ENCODE results near the gene EPN2. TPM values are rescaled to one million over a fixed set of nuclear protein-coding genes. Genes with fewer than 3 reads are reported as not detected.

EPN2 gene
- total RNA-seq, 4 donors from 2014 or later = 92.7 to 141 (median 119) TPM

GRCh38 chr17:19380481-19381301 lies 143.5 kb downstream of the EPN2 start:
- H3K9me3 ChIP-seq = no peaks in the 10 kb centered on the region
- peak overlapping the region in 1 of 4 donors; percentile 99 for H3K27ac ChIP-seq
- TF ChIP-seq CTCF (IDR thresholded peaks at IDR 0.05) (no peak), POLR2A (IDR thresholded peaks at IDR 0.05) (no peak), EP300 (IDR thresholded peaks at IDR 0.05) (no peak)
- DNase-seq (ENCODE audit: low spot score in 2 of 2) = no peak
- peaks cover 0 to 76% (median 32%) of the 10 kb centered on the region in 4 donors for H3K4me1 ChIP-seq
- no peaks in the 10 kb centered on the region for H3K27me3 ChIP-seq
- 90 to 91% methylated on average over 21 to 26 of the region's 29 CpGs for WGBS, 2 donors
- no peak overlapping the region for H3K4me3 ChIP-seq
- H3K36me3 ChIP-seq = peaks cover 2 to 53% (median 30%) of the 10 kb centered on the region in 3 donors

- Histone ChIP-seq H3K36me3 (peaks cover 2 to 53% (median 30%) of the 10 kb centered on the region in 3 donors), H3K9me3 (no peaks in the 10 kb centered on the region), H3K4me3 (no peak overlapping the region), H3K27me3 (no peaks in the 10 kb centered on the region), H3K27ac (peak overlapping the region in 2 of 4 donors; percentile 33 to 94), H3K4me1 (peaks cover 0 to 80% (median 38%) of the 10 kb centered on the region in 4 donors)
- TF ChIP-seq CTCF (IDR thresholded peaks at IDR 0.05) (no peak), EP300 (IDR thresholded peaks at IDR 0.05) (no peak), POLR2A (IDR thresholded peaks at IDR 0.05) (no peak)
- 80 to 92% methylated on average over 7 of the region's 7 CpGs for WGBS, 2 donors
- no peak for DNase-seq (ENCODE audit: low spot score in 2 of 2)
Observed at GRCh38 chr17:19381361-19381740, 144.2 kb downstream of the EPN2 start.

GRCh38 chr17:19381741-19382444 lies 144.7 kb downstream of the EPN2 start:
- Histone ChIP-seq H3K4me1 (peaks cover 0 to 82% (median 41%) of the 10 kb centered on the region in 4 donors), H3K4me3 (no peak overlapping the region), H3K9me3 (no peaks in the 10 kb centered on the region), H3K27me3 (no peaks in the 10 kb centered on the region), H3K27ac (peak overlapping the region in 3 of 4 donors; percentile 6 to 94 (median 33)), H3K36me3 (peaks cover 2 to 53% (median 30%) of the 10 kb centered on the region in 3 donors)
- 88% methylated on average over 29 to 31 of the region's 31 CpGs for WGBS, 2 donors
- TF ChIP-seq POLR2A (IDR thresholded peaks at IDR 0.05) (no peak), EP300 (IDR thresholded peaks at IDR 0.05) (no peak), CTCF (IDR thresholded peaks at IDR 0.05) (no peak)
- no peak for DNase-seq (ENCODE audit: low spot score in 2 of 2)

GRCh38 chr17:19382531-19383444 lies 145.6 kb downstream of the EPN2 start:
- 77 to 79% methylated on average over 11 to 13 of the region's 13 CpGs for whole genome bisulfite sequencing, 2 donors
- DNase-seq (ENCODE audit: low spot score in 2 of 2) = no peak
- Histone ChIP-seq H3K4me3 (no peak overlapping the region), H3K36me3 (peaks cover 2 to 53% (median 30%) of the 10 kb centered on the region in 3 donors), H3K9me3 (no peaks in the 10 kb centered on the region), H3K27ac (peak overlapping the region; percentile 6 to 97 (median 64)), H3K27me3 (no peaks in the 10 kb centered on the region), H3K4me1 (peaks cover 0 to 87% (median 47%) of the 10 kb centered on the region in 4 donors)
- no peak for TF ChIP-seq EP300 (IDR thresholded peaks at IDR 0.05)
- TF ChIP-seq POLR2A (IDR thresholded peaks at IDR 0.05) = no peak

Measured in tibial nerve (tissue), 4 donors.